K562 treated with DMSO at 1 percent for 48 hours (cell line): ENCODE results near the gene USP15. TPM values are rescaled to one million over a fixed set of nuclear protein-coding genes. Genes with fewer than 3 reads are reported as not detected.

Source experiments
- total RNA-seq: library from RNA; unstranded; fragments of 300-600 nt; gene quantifications from 2 replicates; pipeline ENCODE4 v1.2.3, GENCODE V29; 2022; ENCODE audit warnings: low replicate concordance; ENCODE audit errors: extremely low read depth

Gene USP15
- not detected in 2 replicates for total RNA-seq

GRCh38 chr12:62259993-62260732 is at the start of gene USP15:
Gene USP15 (plus strand): TSS chr12:62260404. CDS start chr12:62260415, 11 bp downstream.

Other genes with a start within 250 kb of the USP15 start
- not detected in 2 replicates for gene MON2, start 206.4 kb downstream of the USP15 start, total RNA-seq